SK-N-MC (cell line): ENCODE data around the gene LRIG1.

Experiments used
- EZH2 ChIP-seq: fragments of 200-600 bp; sonication (generic); IDR thresholded peaks from one replicate; pipeline ENCODE4 v1.6.1; 2017; ENCODE audit warnings: antibody characterized with exemption
- FOXP2 ChIP-seq: optimal IDR thresholded peaks from 2 replicates; pipeline ENCODE3; 2011; ENCODE audit warnings: mild to moderate bottlenecking, moderate library complexity; ENCODE audit not compliant: insufficient read depth; ENCODE audit errors: extremely low read length, control extremely low read depth

- no peak for TF ChIP-seq EZH2
- no peak for TF ChIP-seq FOXP2
These were observed 5.2 kb downstream of the LRIG1 start for GRCh38 chr3:66495668-66496045.
